HEK293 (cell line): ENCODE results near the gene TSPAN13.

ENCODE experiments used
- BCL11A ChIP-seq: fragments of 450-650 bp; formaldehyde crosslinking; IDR thresholded peaks from 2 replicates; pipeline ENCODE4 v1.5.1; 2016; ENCODE audit warnings: low read depth, missing biosample characterization, missing genetic modification characterization
- GFI1B ChIP-seq: fragments of 450-650 bp; formaldehyde crosslinking; IDR thresholded peaks from 2 replicates; pipeline ENCODE4 v1.5.1; 2016; ENCODE audit warnings: missing biosample characterization, missing genetic modification characterization
- SETDB1 ChIP-seq: IDR thresholded peaks from one replicate; pipeline ENCODE4 v1.6.1; 2017; ENCODE audit warnings: mild to moderate bottlenecking, low read length, moderate library complexity, mixed read lengths; ENCODE audit not compliant: insufficient read length
- SP3 ChIP-seq: fragments of 450-650 bp; formaldehyde crosslinking; IDR thresholded peaks from 2 replicates; pipeline ENCODE4 v1.5.1; 2016; ENCODE audit warnings: missing biosample characterization, missing genetic modification characterization
- YY1 ChIP-seq: fragments of 450-650 bp; formaldehyde crosslinking; IDR thresholded peaks from 2 replicates; pipeline ENCODE4 v1.5.1; 2018; ENCODE audit warnings: missing biosample characterization, missing genetic modification characterization
- ZBTB17 ChIP-seq: fragments of 450-650 bp; formaldehyde crosslinking; IDR thresholded peaks from 2 replicates; pipeline ENCODE4 v1.5.1; 2016; ENCODE audit warnings: missing biosample characterization, missing genetic modification characterization
- ZBTB21 ChIP-seq: fragments of 450-650 bp; formaldehyde crosslinking; IDR thresholded peaks from 2 replicates; pipeline ENCODE4 v1.5.1; 2017; ENCODE audit warnings: missing biosample characterization, missing genetic modification characterization
- ZNF24 ChIP-seq: fragments of 450-650 bp; formaldehyde crosslinking; IDR thresholded peaks from 2 replicates; pipeline ENCODE4 v1.5.1; 2016; ENCODE audit warnings: missing biosample characterization, missing genetic modification characterization
- ZNF354C ChIP-seq: fragments of 450-650 bp; formaldehyde crosslinking; IDR thresholded peaks from 2 replicates; pipeline ENCODE4 v1.5.1; 2016; ENCODE audit warnings: missing biosample characterization, missing genetic modification characterization, low read depth, borderline replicate concordance
- TF ChIP-seq, protein P1 (sequence below): fragments of 450-650 bp; formaldehyde crosslinking; IDR thresholded peaks from 2 replicates; pipeline ENCODE4 v1.5.1; 2016; ENCODE audit warnings: missing biosample characterization, missing genetic modification characterization

DNA sequence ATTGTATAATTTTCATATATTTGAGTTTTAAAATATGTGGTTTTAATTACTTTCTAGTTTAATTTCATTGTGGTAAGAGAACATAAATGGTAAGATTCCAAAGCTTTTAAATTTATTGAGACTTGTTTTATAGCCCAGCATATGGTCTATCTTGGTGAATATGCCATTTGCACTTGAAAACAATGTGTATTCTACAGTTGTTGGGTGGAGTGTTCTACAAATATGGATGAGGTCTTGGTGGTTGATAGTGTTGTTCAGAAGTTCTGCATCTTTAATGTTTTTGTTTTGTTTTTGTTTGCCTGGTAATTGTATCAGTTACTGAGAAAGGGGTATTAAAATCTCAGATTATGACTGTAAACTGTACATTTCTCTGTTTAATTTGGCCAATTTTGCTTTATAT, 37.6 kb upstream of the TSPAN13 start:
- TF ChIP-seq ZNF354C, result no peak
- TF ChIP-seq, protein P1, sequence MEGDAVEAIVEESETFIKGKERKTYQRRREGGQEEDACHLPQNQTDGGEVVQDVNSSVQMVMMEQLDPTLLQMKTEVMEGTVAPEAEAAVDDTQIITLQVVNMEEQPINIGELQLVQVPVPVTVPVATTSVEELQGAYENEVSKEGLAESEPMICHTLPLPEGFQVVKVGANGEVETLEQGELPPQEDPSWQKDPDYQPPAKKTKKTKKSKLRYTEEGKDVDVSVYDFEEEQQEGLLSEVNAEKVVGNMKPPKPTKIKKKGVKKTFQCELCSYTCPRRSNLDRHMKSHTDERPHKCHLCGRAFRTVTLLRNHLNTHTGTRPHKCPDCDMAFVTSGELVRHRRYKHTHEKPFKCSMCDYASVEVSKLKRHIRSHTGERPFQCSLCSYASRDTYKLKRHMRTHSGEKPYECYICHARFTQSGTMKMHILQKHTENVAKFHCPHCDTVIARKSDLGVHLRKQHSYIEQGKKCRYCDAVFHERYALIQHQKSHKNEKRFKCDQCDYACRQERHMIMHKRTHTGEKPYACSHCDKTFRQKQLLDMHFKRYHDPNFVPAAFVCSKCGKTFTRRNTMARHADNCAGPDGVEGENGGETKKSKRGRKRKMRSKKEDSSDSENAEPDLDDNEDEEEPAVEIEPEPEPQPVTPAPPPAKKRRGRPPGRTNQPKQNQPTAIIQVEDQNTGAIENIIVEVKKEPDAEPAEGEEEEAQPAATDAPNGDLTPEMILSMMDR (tag by site-specific recombination), result no peak
- TF ChIP-seq ZNF24 (tag by site-specific recombination), result no peak
- TF ChIP-seq ZBTB17 (tag by site-specific recombination), result no peak
- no peak for TF ChIP-seq BCL11A
- TF ChIP-seq SETDB1, result no peak
- TF ChIP-seq SP3, result no peak
- TF ChIP-seq YY1 (tag by site-specific recombination), result no peak
- TF ChIP-seq ZBTB21 (tag by site-specific recombination), result no peak
- no peak for TF ChIP-seq GFI1B (tag by site-specific recombination)
